ENCODE data around the gene OSBPL10.

DNA sequence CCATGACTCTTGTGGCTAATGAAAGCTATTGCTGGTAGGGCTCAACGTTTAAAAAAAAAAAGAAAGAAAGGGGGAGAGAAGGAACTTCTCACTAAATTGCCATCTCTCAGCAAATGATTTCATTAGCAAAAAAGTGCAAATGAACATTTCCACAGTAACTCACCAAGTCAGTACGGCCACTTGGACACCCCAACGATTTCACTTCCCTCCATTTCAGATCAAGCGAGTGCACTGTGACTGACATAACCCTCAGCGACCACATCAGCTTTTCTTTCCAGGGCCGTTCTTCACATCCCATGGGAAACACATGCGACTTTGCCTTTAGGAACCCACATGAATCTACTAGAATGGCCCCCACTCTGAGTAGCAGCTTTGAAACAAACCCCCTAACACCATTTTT is 71.6 kb downstream of the OSBPL10 start:
- TF ChIP-seq POLR2A (IDR thresholded peaks at IDR 0.05) (no peak), POLR2AphosphoS5 (IDR thresholded peaks at IDR 0.05) (no peak), CTCF (IDR thresholded peaks at IDR 0.05) (no peak)
